ENCODE measurements around the gene CTNNA2. TPM values are rescaled to one million over a fixed set of nuclear protein-coding genes. Genes with fewer than 3 reads are reported as not detected.

Gene CTNNA2
- total RNA-seq, 1 donor from 2014 or later, result 43.5 TPM

- no peaks in the 10 kb centered on the region for H3F3A ChIP-seq (ENCODE audit: low read depth)
- peak; percentile 5 for DNase-seq (ENCODE audit: low spot score)
- H3K79me2 ChIP-seq (ENCODE audit: low read depth), result no peaks in the 10 kb centered on the region
- no peak for TF ChIP-seq EZH2 (IDR thresholded peaks at IDR 0.05)
- TF ChIP-seq EZH2phosphoT487 (IDR thresholded peaks at IDR 0.05), result no peak
- TF ChIP-seq CTCF (IDR thresholded peaks at IDR 0.05), result no peak
- H3K9me3 Mint-ChIP-seq, result no peaks in the 10 kb centered on the region
- no peaks in the 10 kb centered on the region for H3K9me3 ChIP-seq (ENCODE audit: low read depth)
- no peak overlapping the region for H3K27ac Mint-ChIP-seq
- no peaks in the 10 kb centered on the region for H3K36me3 ChIP-seq
- no peaks in the 10 kb centered on the region for H3K27me3 Mint-ChIP-seq (ENCODE audit: insufficient read depth, low read depth)
- H3K9ac ChIP-seq, result no peak overlapping the region
- peaks cover 29% of the 10 kb centered on the region for H3K4me1 Mint-ChIP-seq
- no peak overlapping the region for H3K4me3 Mint-ChIP-seq
- H3K4me1 ChIP-seq, result peaks cover 9% of the 10 kb centered on the region
- no peaks in the 10 kb centered on the region for H3K27me3 ChIP-seq
- no peak overlapping the region for H3K4me3 ChIP-seq
- no peaks in the 10 kb centered on the region for H4K20me1 ChIP-seq (ENCODE audit: low read depth)
- no peak overlapping the region for H2AFZ ChIP-seq (replicated peaks)
- peaks cover 4% of the 10 kb centered on the region for H3K36me3 Mint-ChIP-seq
- H3K4me2 ChIP-seq, result no peak overlapping the region
- no peak overlapping the region for H3K27ac ChIP-seq
Measured at GRCh38 chr2:79774016-79774415, 261.2 kb downstream of the CTNNA2 start.

- Histone ChIP-seq H3K36me3 (no peaks in the 10 kb centered on the region), H4K20me1 (ENCODE audit: low read depth) (no peaks in the 10 kb centered on the region), H3K27ac (no peak overlapping the region), H3K9me3 (ENCODE audit: low read depth) (no peaks in the 10 kb centered on the region), H3K27me3 (no peaks in the 10 kb centered on the region), H3K4me1 (peaks cover 9% of the 10 kb centered on the region), H2AFZ (replicated peaks) (no peak overlapping the region), H3K4me2 (no peak overlapping the region), H3F3A (ENCODE audit: low read depth) (no peaks in the 10 kb centered on the region), H3K79me2 (ENCODE audit: low read depth) (no peaks in the 10 kb centered on the region), H3K9ac (no peak overlapping the region), H3K4me3 (no peak overlapping the region)
- no peak overlapping the region for H3K27ac Mint-ChIP-seq
- peaks cover 4% of the 10 kb centered on the region for H3K36me3 Mint-ChIP-seq
- no peaks in the 10 kb centered on the region for H3K27me3 Mint-ChIP-seq (ENCODE audit: insufficient read depth, low read depth)
- DNase-seq (ENCODE audit: low spot score), result no peak
- peaks cover 33% of the 10 kb centered on the region for H3K4me1 Mint-ChIP-seq
- no peak overlapping the region for H3K4me3 Mint-ChIP-seq
- TF ChIP-seq EZH2 (IDR thresholded peaks at IDR 0.05), result no peak
- TF ChIP-seq CTCF (IDR thresholded peaks at IDR 0.05), result no peak
- TF ChIP-seq EZH2phosphoT487 (IDR thresholded peaks at IDR 0.05), result no peak
- H3K9me3 Mint-ChIP-seq, result no peaks in the 10 kb centered on the region
Measured at GRCh38 chr2:79776461-79776860, 263.6 kb downstream of the CTNNA2 start.

DNA sequence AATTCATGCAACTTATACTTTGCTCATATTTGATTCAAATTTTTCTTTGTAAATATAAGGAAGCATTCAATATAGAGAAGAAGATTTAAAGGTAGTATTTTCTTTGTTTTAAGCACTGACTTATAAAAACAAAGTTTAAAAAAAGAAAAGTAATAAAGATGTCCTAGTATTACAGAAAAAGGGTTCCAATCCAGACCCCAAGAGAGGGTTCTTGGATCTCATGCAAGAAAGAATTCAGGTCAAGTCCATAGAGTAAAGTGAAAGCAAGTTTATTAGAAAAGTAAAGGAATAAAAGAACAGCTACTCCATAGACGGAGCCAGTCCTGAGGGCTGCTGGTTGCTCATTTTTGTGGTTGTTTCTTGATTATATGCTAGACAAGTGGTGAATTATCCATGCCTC, 267.9 kb downstream of the CTNNA2 start:
- peaks cover 17% of the 10 kb centered on the region for H3K4me1 Mint-ChIP-seq
- Histone ChIP-seq H4K20me1 (ENCODE audit: low read depth) (no peaks in the 10 kb centered on the region), H3K4me2 (no peak overlapping the region), H3K27me3 (no peaks in the 10 kb centered on the region), H3K4me3 (no peak overlapping the region), H3K9me3 (ENCODE audit: low read depth) (no peaks in the 10 kb centered on the region), H2AFZ (replicated peaks) (no peak overlapping the region), H3F3A (ENCODE audit: low read depth) (peaks cover 11% of the 10 kb centered on the region), H3K79me2 (ENCODE audit: low read depth) (no peaks in the 10 kb centered on the region), H3K9ac (no peak overlapping the region), H3K4me1 (peaks cover 12% of the 10 kb centered on the region), H3K36me3 (no peaks in the 10 kb centered on the region), H3K27ac (no peak overlapping the region)
- no peaks in the 10 kb centered on the region for H3K36me3 Mint-ChIP-seq
- H3K27ac Mint-ChIP-seq, result no peak overlapping the region
- H3K9me3 Mint-ChIP-seq, result no peaks in the 10 kb centered on the region
- TF ChIP-seq CTCF (IDR thresholded peaks at IDR 0.05), result no peak
- no peak for TF ChIP-seq EZH2 (IDR thresholded peaks at IDR 0.05)
- no peak for TF ChIP-seq EZH2phosphoT487 (IDR thresholded peaks at IDR 0.05)
- H3K27me3 Mint-ChIP-seq (ENCODE audit: insufficient read depth, low read depth), result no peaks in the 10 kb centered on the region
- no peak for DNase-seq (ENCODE audit: low spot score)
- H3K4me3 Mint-ChIP-seq, result no peak overlapping the region

Measured in neural progenitor cell (in vitro differentiated cells).